GOT3 (cell line): ENCODE measurements around the gene NAPB.

Experiments
- DNase-seq: peaks from one replicate; lab custom pipeline; 2025; ENCODE audit warnings: mixed read lengths; lab: John Stamatoyannopoulos, UW

The NAPB gene

DNA sequence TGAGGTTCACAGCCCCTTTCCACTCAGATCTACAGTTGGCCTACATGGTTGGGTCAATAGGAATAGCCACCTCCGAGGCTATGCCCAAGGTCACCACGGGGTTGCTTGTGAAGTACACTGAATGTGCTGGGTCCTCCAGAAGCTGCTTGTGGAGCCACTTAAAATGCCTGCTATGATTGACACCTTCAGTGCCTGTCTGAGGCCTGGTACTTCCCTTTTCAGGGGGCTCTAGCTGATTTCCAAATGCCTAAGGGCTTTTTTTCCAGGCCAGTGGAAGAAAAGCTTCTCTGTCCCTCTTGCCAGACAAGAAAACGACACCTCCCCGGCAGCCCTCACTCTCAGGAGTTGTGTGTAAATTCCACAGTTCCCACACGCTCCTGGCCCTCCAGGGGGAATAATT is 77.0 kb downstream of the NAPB start:
- DNase-seq, result no peak

GRCh38 chr20:23343590-23343989 is 77.7 kb downstream of the NAPB start:
- no peak for DNase-seq

- no peak for DNase-seq
Observed at GRCh38 chr20:23341073-23341472, 80.2 kb downstream of the NAPB start.

GRCh38 chr20:23340524-23340923 is 80.8 kb downstream of the NAPB start:
- no peak for DNase-seq

GRCh38 chr20:23339986-23340385 is 81.3 kb downstream of the NAPB start:
- no peak for DNase-seq

GRCh38 chr20:23337312-23337711 is 84.0 kb downstream of the NAPB start:
- no peak for DNase-seq

GRCh38 chr20:23336476-23336875 is 84.8 kb downstream of the NAPB start:
- DNase-seq, result no peak

- no peak for DNase-seq
Observed at GRCh38 chr20:23335521-23335920, 85.8 kb downstream of the NAPB start.

DNA sequence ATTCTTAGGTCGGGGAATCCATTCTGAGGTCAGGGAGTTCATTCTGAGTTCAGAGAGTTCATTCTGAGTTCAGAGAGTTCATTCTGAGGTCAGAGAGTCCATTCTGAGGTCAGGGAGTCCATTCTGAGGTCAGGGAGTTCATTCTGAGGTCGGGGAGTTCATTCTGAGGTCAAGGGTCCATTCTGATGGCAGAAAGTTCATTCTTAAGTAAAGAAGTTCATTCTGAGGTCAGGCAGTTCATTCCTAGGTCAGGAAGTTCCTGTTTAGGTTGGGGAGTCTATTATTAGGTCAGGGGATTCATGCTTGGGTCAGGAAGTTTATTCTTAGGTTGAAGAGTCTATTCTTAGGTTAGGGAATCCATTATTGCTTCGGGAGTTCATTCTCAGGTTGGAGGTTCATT is 87.2 kb downstream of the NAPB start:
- no peak for DNase-seq

- DNase-seq, result no peak
Observed at GRCh38 chr20:23332467-23332866, 88.8 kb downstream of the NAPB start.

DNA sequence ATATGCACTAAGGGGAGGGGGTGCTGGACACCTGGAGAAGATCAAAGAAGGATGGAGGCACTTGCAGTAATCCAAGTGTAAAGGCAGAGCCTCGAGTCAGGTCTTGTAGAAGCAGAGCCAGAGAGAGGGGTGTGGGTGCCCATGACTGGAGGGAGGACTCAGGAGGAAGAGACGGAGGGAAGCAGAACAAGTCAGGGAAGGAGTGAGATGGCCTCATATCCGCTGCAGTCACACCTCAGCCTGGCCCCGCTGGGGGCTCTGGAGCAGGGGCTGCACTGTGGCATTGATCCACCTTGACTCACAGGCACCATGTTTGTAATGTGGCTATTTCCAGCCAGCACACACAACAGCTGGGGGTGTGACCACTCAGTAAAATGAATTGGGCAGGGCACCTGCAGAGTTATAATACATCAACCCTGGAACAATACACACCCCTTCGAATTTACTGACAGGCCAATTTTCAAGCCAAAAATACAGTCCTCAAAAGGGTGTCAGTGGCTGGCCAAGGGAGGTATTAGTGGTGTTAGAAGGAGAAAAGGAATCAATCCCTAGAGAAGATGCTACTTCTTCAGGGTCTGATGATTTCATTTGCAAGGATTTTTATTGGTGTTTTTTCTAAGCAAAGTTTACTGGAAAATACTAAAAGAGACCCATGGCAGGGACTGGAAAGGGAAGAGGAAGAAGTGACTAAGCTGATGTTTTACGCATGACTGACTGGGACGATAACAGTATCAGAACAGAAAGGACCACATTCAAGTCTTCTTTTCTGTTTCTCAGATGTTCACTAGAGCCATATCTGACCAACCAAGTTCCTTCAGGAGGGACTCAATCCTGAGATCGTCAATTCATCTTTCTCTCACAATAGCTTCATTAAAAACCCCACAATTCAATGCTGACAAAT is 89.6 kb downstream of the NAPB start:
- no peak for DNase-seq

GRCh38 chr20:23327617-23328333 is 93.5 kb downstream of the NAPB start:
- DNase-seq, result no peak

- DNase-seq, result no peak
Observed at GRCh38 chr20:23326774-23327173, 94.5 kb downstream of the NAPB start.

- no peak for DNase-seq
Observed at GRCh38 chr20:23325107-23325506, 96.2 kb downstream of the NAPB start.
